GM12865 (cell line): ENCODE results near the gene DUOXA2.

Experiments used
- DNase-seq: peaks from one replicate; pipeline ENCODE4 v3.0.0; 2010; ENCODE audit warnings: low read depth
- H3K4me3 ChIP-seq: 2 replicates; pipeline ENCODE4 v1.5.1; 2011; ENCODE audit warnings: mild to moderate bottlenecking, low read depth, low read length, control low read depth
- CTCF ChIP-seq: IDR thresholded peaks from 2 replicates; pipeline ENCODE4 v1.5.1; 2011; ENCODE audit warnings: low read length, control low read depth, low read depth, inconsistent platforms; ENCODE audit not compliant: insufficient read depth; ENCODE audit errors: missing control alignments

DUOXA2 gene

GRCh38 chr15:45093013-45093412 lies 21.1 kb upstream of the DUOXA2 start:
- no peak for DNase-seq
- no peak overlapping the region for H3K4me3 ChIP-seq
- no peak for TF ChIP-seq CTCF

GRCh38 chr15:45093622-45094357 lies 20.3 kb upstream of the DUOXA2 start:
- no peak for TF ChIP-seq CTCF
- H3K4me3 ChIP-seq, result no peak overlapping the region
- no peak for DNase-seq

- DNase-seq, result no peak
- TF ChIP-seq CTCF, result no peak
- H3K4me3 ChIP-seq, result no peak overlapping the region
Observed at GRCh38 chr15:45094358-45094730, 19.8 kb upstream of the DUOXA2 start.

- H3K4me3 ChIP-seq, result no peak overlapping the region
- no peak for DNase-seq
- TF ChIP-seq CTCF, result no peak
Observed at GRCh38 chr15:45095661-45096060, 18.5 kb upstream of the DUOXA2 start.

- H3K4me3 ChIP-seq, result no peak overlapping the region
- DNase-seq, result no peak
- TF ChIP-seq CTCF, result no peak
Observed at GRCh38 chr15:45097466-45097865, 16.7 kb upstream of the DUOXA2 start.

GRCh38 chr15:45099549-45100165 lies 14.5 kb upstream of the DUOXA2 start:
- DNase-seq, result no peak
- no peak overlapping the region for H3K4me3 ChIP-seq
- TF ChIP-seq CTCF, result no peak

GRCh38 chr15:45100884-45101625 lies 13.1 kb upstream of the DUOXA2 start:
- no peak overlapping the region for H3K4me3 ChIP-seq
- TF ChIP-seq CTCF, result no peak
- no peak for DNase-seq
